H1 (cell line): Measurements from ENCODE around the gene DPEP2. TPM values are rescaled to one million over a fixed set of nuclear protein-coding genes. Genes with fewer than 3 reads are reported as not detected.

Experiments
- EGR1 ChIP-seq: IDR thresholded peaks from 2 replicates; pipeline ENCODE4 v1.6.1; 2011; ENCODE audit warnings: low read depth, low read length, borderline replicate concordance
- PHF8 ChIP-seq: fragments of 200-600 bp; sonication (generic); conservative IDR thresholded peaks from 2 replicates; pipeline ENCODE4 v1.7.1; 2012; ENCODE audit warnings: low read depth, mild to moderate bottlenecking, inconsistent platforms, low read length, moderate library complexity
- POLR2AphosphoS5 ChIP-seq: IDR thresholded peaks from 2 replicates; pipeline ENCODE4 v1.6.1; 2011; ENCODE audit warnings: low read depth, low read length
- SAP30 ChIP-seq: fragments of 300-600 bp; sonication (generic); IDR thresholded peaks from 2 replicates; pipeline ENCODE4 v1.7.1; 2012; ENCODE audit warnings: low read length, moderate library complexity, mild to moderate bottlenecking, inconsistent platforms; ENCODE audit not compliant: insufficient read depth, insufficient replicate concordance
- SIN3A ChIP-seq, 2 experiments: IDR thresholded peaks in 1 of 2; conservative IDR thresholded peaks in 1 of 2; 2 replicates each; pipeline ENCODE4 v1.6.1; 2011 to 2012; ENCODE audit warnings: low read length in 2 of 2, improper control_type of control experiment in 1 of 2, low read depth in 1 of 2, mild to moderate bottlenecking in 1 of 2
- SP4 ChIP-seq: IDR thresholded peaks from 2 replicates; pipeline ENCODE4 v1.6.1; 2012; ENCODE audit warnings: low read length, inconsistent platforms
- TCF12 ChIP-seq: IDR thresholded peaks from 2 replicates; pipeline ENCODE4 v1.6.1; 2011; ENCODE audit warnings: low read depth, mild to moderate bottlenecking, low read length
- TEAD4 ChIP-seq: IDR thresholded peaks from 2 replicates; pipeline ENCODE4 v1.6.1; 2012; ENCODE audit warnings: low read depth, low read length, inconsistent platforms, mixed read lengths
- polyA plus RNA-seq, 7 experiments: library from polyadenylated mRNA; depleted of rRNA in 3 of 7; stranded (reverse) in 5 of 7; unstranded in 2 of 7; fragments of >200 nt in 5 of 7; fragments of 200-250 nt in 2 of 7; gene quantifications; 1 replicate in 5 of 7; 2 replicates in 1 of 7; 4 replicates in 1 of 7; pipeline versions ENCODE4 v1.2.1 to v1.2.3, GENCODE V29; 2011 to 2013; ENCODE audit warnings: missing spikeins in 2 of 7, mixed read lengths in 2 of 7
- total RNA-seq: library from RNA; stranded (reverse); fragmentation: NEBNext Ultra II Directional; extraction: Animal tissue kit (Norgen Biotek cat#: 25700); gene quantifications from 2 replicates; pipeline ENCODE4 v1.2.1, GENCODE V29; 2021
- TF ChIP-seq, protein P1 (sequence below): IDR thresholded peaks from 2 replicates; pipeline ENCODE4 v1.6.1; 2012; ENCODE audit warnings: inconsistent platforms

Gene DPEP2
- total and polyA plus RNA-seq, 2 of the 8 experiments (the other 6 are each of a cell fraction or from before 2014, with no cell fraction given), result not detected

DNA sequence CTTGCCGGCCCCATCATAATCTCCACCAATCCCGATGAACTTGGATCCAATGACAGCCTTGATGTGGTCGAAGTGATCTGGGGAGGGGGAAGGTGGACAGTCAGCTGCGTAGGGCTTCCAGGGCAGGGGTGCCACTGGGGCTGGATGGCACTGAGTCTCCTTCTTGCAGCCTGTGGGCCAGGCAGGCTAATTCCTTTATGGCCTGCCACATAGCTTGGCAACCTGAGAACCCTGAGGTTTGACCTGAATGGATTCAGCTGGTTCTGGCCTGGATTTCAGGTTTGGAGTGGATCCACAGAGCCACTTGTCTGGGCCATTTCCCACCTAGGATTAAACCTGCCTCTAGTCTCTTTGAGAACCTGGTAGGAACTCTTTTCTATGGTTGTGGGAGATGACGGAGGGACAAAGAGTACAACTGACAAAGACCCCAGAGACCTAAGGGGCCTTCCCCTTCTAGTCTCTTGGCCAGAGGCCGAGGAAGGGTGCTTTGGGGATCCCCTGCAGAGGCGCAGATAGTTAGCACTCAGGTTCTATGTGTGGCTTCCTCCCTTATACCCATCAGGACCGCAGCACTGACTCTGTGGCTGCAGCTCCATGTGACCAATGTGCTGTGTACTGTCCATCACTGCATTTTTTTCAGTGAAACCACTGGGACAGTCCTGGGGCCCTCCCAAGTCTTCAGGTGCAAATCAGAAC is 9.8 kb downstream of the DPEP2 start (continued):
- TF ChIP-seq TCF12, result no peak
- TF ChIP-seq, protein P1, sequence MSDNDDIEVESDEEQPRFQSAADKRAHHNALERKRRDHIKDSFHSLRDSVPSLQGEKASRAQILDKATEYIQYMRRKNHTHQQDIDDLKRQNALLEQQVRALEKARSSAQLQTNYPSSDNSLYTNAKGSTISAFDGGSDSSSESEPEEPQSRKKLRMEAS, result no peak
- no peak for TF ChIP-seq TEAD4
- no peak for TF ChIP-seq POLR2AphosphoS5
- TF ChIP-seq SAP30, result no peak
- TF ChIP-seq SIN3A (conservative IDR thresholded peaks at IDR 0.05 in 1 of 2, IDR thresholded peaks at IDR 0.05 in 1 of 2; ENCODE audit: low read depth in 1 of 2, low read length in 2 of 2), result no peak
- no peak for TF ChIP-seq PHF8
- TF ChIP-seq EGR1, result no peak
- no peak for TF ChIP-seq SP4
